ENCODE measurements around the gene PHF12. TPM values are rescaled to one million over a fixed set of nuclear protein-coding genes. Genes with fewer than 3 reads are reported as not detected.

PHF12 gene
- total and polyA plus RNA-seq, 2 of the 8 experiments (the other 6 are each of a cell fraction or from before 2014, with no cell fraction given) = 38.8 to 65.7 TPM

- TF ChIP-seq SUZ12 (IDR thresholded peaks at IDR 0.05; ENCODE audit: low read length) = no peak
- TF ChIP-seq SAP30 (IDR thresholded peaks at IDR 0.05; ENCODE audit: insufficient read depth, insufficient replicate concordance, low read length) = peak; percentile 98
- TF ChIP-seq NANOG (IDR thresholded peaks at IDR 0.05; ENCODE audit: insufficient read depth, low read depth, low read length, poor library complexity, severe bottlenecking) = no peak
- TF ChIP-seq BCL11A (IDR thresholded peaks at IDR 0.05; ENCODE audit: low read depth in 2 of 2, low read length in 2 of 2) = no peak
- peak; percentile 57 for TF ChIP-seq CREB1 (IDR thresholded peaks at IDR 0.05)
- TF ChIP-seq BACH1 (IDR thresholded peaks at IDR 0.05; ENCODE audit: low read length) = no peak
- TF ChIP-seq NRF1 (IDR thresholded peaks at IDR 0.05; ENCODE audit: low read depth, low read length) = no peak
- peak; percentile 51 to 69 for TF ChIP-seq RAD21 (IDR thresholded peaks at IDR 0.05 in 1 of 2, conservative IDR thresholded peaks at IDR 0.05 in 1 of 2; ENCODE audit: low read depth in 2 of 2, low read length in 2 of 2)
- TF ChIP-seq POU5F1 (IDR thresholded peaks at IDR 0.05; ENCODE audit: low read depth, low read length) = no peak
- no peak for TF ChIP-seq CBX5 (IDR thresholded peaks at IDR 0.05; ENCODE audit: low read depth, low read length)
- no peak for TF ChIP-seq ATF3 (IDR thresholded peaks at IDR 0.05; ENCODE audit: insufficient read depth, low read depth, low read length)
- TF ChIP-seq CTCF (IDR thresholded peaks at IDR 0.05; ENCODE audit: control extremely low read depth in 1 of 3, insufficient read depth in 1 of 3, low read depth in 1 of 3, low read length in 3 of 3) = peak; percentile 86 to 100 (median 87)
- no peak for TF ChIP-seq KDM5A (IDR thresholded peaks at IDR 0.05; ENCODE audit: low read length)
- peak; percentile 46; the same call in 1 of the 2 replicates for TF ChIP-seq YY1 (IDR thresholded peaks at IDR 0.05; ENCODE audit: low read depth, low read length)
- TF ChIP-seq BRCA1 (IDR thresholded peaks at IDR 0.05; ENCODE audit: low read depth, low read length) = no peak
- no peak for TF ChIP-seq JUN (IDR thresholded peaks at IDR 0.05; ENCODE audit: low read depth, low read length)
- TF ChIP-seq POLR2A (IDR thresholded peaks at IDR 0.05; ENCODE audit: control extremely low read depth in 1 of 2, low read depth in 2 of 2, low read length in 2 of 2) = no peak
- no peak for TF ChIP-seq CHD1 (IDR thresholded peaks at IDR 0.05; ENCODE audit: low read depth, low read length)
- TF ChIP-seq FOSL1 (IDR thresholded peaks at IDR 0.05; ENCODE audit: insufficient read depth, low read depth, low read length) = no peak
- TF ChIP-seq EGR1 (IDR thresholded peaks at IDR 0.05; ENCODE audit: borderline replicate concordance, low read depth, low read length) = no peak
- no peak for TF ChIP-seq TAF1 (IDR thresholded peaks at IDR 0.05; ENCODE audit: low read depth, low read length)
- TF ChIP-seq RNF2 (IDR thresholded peaks at IDR 0.05; ENCODE audit: borderline replicate concordance, low read depth, low read length, missing control alignments, poor library complexity, severe bottlenecking) = no peak
Observed at GRCh38 chr17:28953444-28954118, 2.3 kb upstream of the PHF12 start (continued).
